ENCODE measurements around the gene SLC27A4.
A peak's percentile ranks its signal among the peaks of the same experiment; 100 is the strongest.

The SLC27A4 gene

GRCh38 chr9:128339761-128340690 is at the start of gene SLC27A4:
SLC27A4 (plus strand) TSS chr9:128340527; CDS start chr9:128343133, 2,606 bp downstream.
- peak; percentile 89 for DNase-seq

GRCh38 chr9:128292009-128292408 is 48.3 kb upstream of the SLC27A4 start:
- no peak for DNase-seq

GRCh38 chr9:128293091-128293490 is 47.2 kb upstream of the SLC27A4 start:
- no peak for DNase-seq

- DNase-seq = no peak
Observed at GRCh38 chr9:128294142-128294541, 46.2 kb upstream of the SLC27A4 start.

GRCh38 chr9:128296340-128297220 is 43.7 kb upstream of the SLC27A4 start:
- DNase-seq = no peak

GRCh38 chr9:128297221-128297773 is 43.0 kb upstream of the SLC27A4 start:
- DNase-seq = no peak

- no peak for DNase-seq
Observed at GRCh38 chr9:128298535-128299482, 41.5 kb upstream of the SLC27A4 start.

- DNase-seq = no peak
Observed at GRCh38 chr9:128304136-128304970, 36.0 kb upstream of the SLC27A4 start.

GRCh38 chr9:128304971-128305288 is 35.4 kb upstream of the SLC27A4 start:
- no peak for DNase-seq

GRCh38 chr9:128309551-128309950 is 30.8 kb upstream of the SLC27A4 start:
- DNase-seq = no peak

- DNase-seq = no peak
Observed at GRCh38 chr9:128310461-128310860, 29.9 kb upstream of the SLC27A4 start.

- no peak for DNase-seq
Observed at GRCh38 chr9:128314697-128315096, 25.6 kb upstream of the SLC27A4 start.

- DNase-seq = no peak
Observed at GRCh38 chr9:128316421-128316820, 23.9 kb upstream of the SLC27A4 start.

GRCh38 chr9:128317629-128318028 is 22.7 kb upstream of the SLC27A4 start:
- DNase-seq = no peak

- DNase-seq = no peak
Observed at GRCh38 chr9:128321343-128321742, 19.0 kb upstream of the SLC27A4 start.

- DNase-seq = no peak
Observed at GRCh38 chr9:128321879-128322403, 18.4 kb upstream of the SLC27A4 start.

GRCh38 chr9:128322404-128323211 is 17.7 kb upstream of the SLC27A4 start, which contains the start of the genes COQ4 and TRUB2:
COQ4 (plus strand) TSS chr9:128322839; CDS start chr9:128322859, 20 bp downstream.
TRUB2 (minus strand) TSS chr9:128322447; CDS start chr9:128322408, 39 bp downstream.
- peak; percentile 96 for DNase-seq

- DNase-seq = no peak
Observed at GRCh38 chr9:128323212-128323730, 17.1 kb upstream of the SLC27A4 start.

GRCh38 chr9:128323791-128324190 is 16.5 kb upstream of the SLC27A4 start:
- DNase-seq = no peak

- DNase-seq = no peak
Observed at GRCh38 chr9:128324401-128324800, 15.9 kb upstream of the SLC27A4 start.
